Measurements from ENCODE around the gene PHOSPHO1. TPM values are rescaled to one million over a fixed set of nuclear protein-coding genes. Genes with fewer than 3 reads are reported as not detected.
A peak's percentile ranks its signal among the peaks of the same experiment; 100 is the strongest.

Gene PHOSPHO1
- total RNA-seq, 1 donor from 2014 or later = not detected

GRCh38 chr17:49219987-49220386 is 10.6 kb downstream of the PHOSPHO1 start:
- H3K27ac Mint-ChIP-seq = peak overlapping the region; percentile 94
- no peak for TF ChIP-seq CTCF (IDR thresholded peaks at IDR 0.05)
- no peaks in the 10 kb centered on the region for H3K9me3 Mint-ChIP-seq
- peaks cover 66% of the 10 kb centered on the region for H3K4me1 Mint-ChIP-seq
- DNase-seq (no peak), ATAC-seq (ENCODE audit: low read depth) (no peak)
- intact Hi-C loops (cut with micrococcal nuclease) = loop anchor here (1.0 to 10.0 kb wide), 5 partner anchors 10 to 545 kb away; partner anchors contain the start of genes ABI3, CALCOCO2, GNGT2 and PHOSPHO1
- H3K4me3 Mint-ChIP-seq = no peak overlapping the region
- CTCF ChIA-PET = interaction anchor here (1.8 to 7.7 kb wide), 2 partner anchors 27 to 39 kb away, joined by 8 to 41 read pairs; no protein-coding TSS in a partner anchor
- POLR2A ChIA-PET = interaction anchor here (0.6 to 12.3 kb wide), 4 partner anchors 8 to 96 kb away, joined by 3 to 259 read pairs (median 8); partner anchors contain the start of genes ABI3 and GNGT2
- H3K27me3 Mint-ChIP-seq = peaks cover 6% of the 10 kb centered on the region
- H3K36me3 Mint-ChIP-seq (ENCODE audit: low read depth) = peaks cover 11% of the 10 kb centered on the region

- no peak for TF ChIP-seq CTCF (IDR thresholded peaks at IDR 0.05)
- Mint-ChIP-seq H3K36me3 (ENCODE audit: low read depth) (peaks cover 11% of the 10 kb centered on the region), H3K27ac (peak overlapping the region; percentile 94), H3K9me3 (no peaks in the 10 kb centered on the region), H3K4me1 (peaks cover 68% of the 10 kb centered on the region), H3K4me3 (peak overlapping the region; percentile 69), H3K27me3 (peaks cover 4% of the 10 kb centered on the region)
- DNase-seq (peak; percentile 44), ATAC-seq (ENCODE audit: low read depth) (peak; percentile 82)
- ChIA-PET POLR2A (interaction anchor here (0.6 to 12.3 kb wide), 8 partner anchors 8 to 929 kb away, joined by 3 to 259 read pairs (median 4); partner anchors contain the start of genes ABI3 and GNGT2), CTCF (interaction anchor here (1.3 to 7.7 kb wide), 3 partner anchors 8 to 39 kb away, joined by 5 to 41 read pairs (median 8); no protein-coding TSS in a partner anchor)
- intact Hi-C loops (cut with micrococcal nuclease) = loop anchor here (1.0 to 10.0 kb wide), 4 partner anchors 9 to 384 kb away; partner anchors contain the start of genes ABI3, CALCOCO2, GNGT2 and PHOSPHO1
These were observed 11.4 kb downstream of the PHOSPHO1 start for GRCh38 chr17:49218941-49219913.

- no peaks in the 10 kb centered on the region for H3K27me3 Mint-ChIP-seq
- peaks cover 70% of the 10 kb centered on the region for H3K4me1 Mint-ChIP-seq
- H3K9me3 Mint-ChIP-seq = no peaks in the 10 kb centered on the region
- peak overlapping the region; percentile 67 for H3K4me3 Mint-ChIP-seq
- POLR2A ChIA-PET = interaction anchor here (0.7 to 12.3 kb wide), 6 partner anchors 10 to 1513 kb away, joined by 3 to 259 read pairs (median 4); no protein-coding TSS in a partner anchor
- intact Hi-C loops (cut with micrococcal nuclease) = loop anchor here (10.0 kb wide), 1 partner anchor 383 kb away; the partner anchor contains the start of gene CALCOCO2
- CTCF ChIA-PET = interaction anchor here (1.3 to 7.7 kb wide), 3 partner anchors 9 to 37 kb away, joined by 5 to 41 read pairs (median 8); no protein-coding TSS in a partner anchor
- H3K27ac Mint-ChIP-seq = peak overlapping the region; percentile 94
- no peak for TF ChIP-seq CTCF (IDR thresholded peaks at IDR 0.05)
- DNase-seq (no peak), ATAC-seq (ENCODE audit: low read depth) (peak; percentile 37)
- H3K36me3 Mint-ChIP-seq (ENCODE audit: low read depth) = peaks cover 9% of the 10 kb centered on the region
These were observed 12.8 kb downstream of the PHOSPHO1 start for GRCh38 chr17:49217651-49218413.

- POLR2A ChIA-PET = interaction anchor here (0.7 to 12.3 kb wide), 3 partner anchors 12 to 102 kb away, joined by 3 to 259 read pairs (median 8); no protein-coding TSS in a partner anchor
- no peak for DNase-seq
- CTCF ChIA-PET = interaction anchor here (0.6 to 7.7 kb wide), 3 partner anchors 20 to 36 kb away, joined by 3 to 41 read pairs (median 3); no protein-coding TSS in a partner anchor
- Mint-ChIP-seq H3K4me1 (peaks cover 77% of the 10 kb centered on the region), H3K9me3 (no peaks in the 10 kb centered on the region), H3K27ac (peak overlapping the region; percentile 80), H3K27me3 (no peaks in the 10 kb centered on the region), H3K36me3 (ENCODE audit: low read depth) (peaks cover 7% of the 10 kb centered on the region), H3K4me3 (peak overlapping the region; percentile 63)
- TF ChIP-seq CTCF (IDR thresholded peaks at IDR 0.05) = no peak
- ATAC-seq (ENCODE audit: low read depth) = no peak
- intact Hi-C loops (cut with micrococcal nuclease) = loop anchor here (10.0 kb wide), 1 partner anchor 382 kb away; the partner anchor contains the start of gene CALCOCO2
These were observed 13.5 kb downstream of the PHOSPHO1 start for GRCh38 chr17:49216953-49217650.
